Fibroblast of lung (primary cell): ENCODE data around the gene GLIS1. TPM values are rescaled to one million over a fixed set of nuclear protein-coding genes. Genes with fewer than 3 reads are reported as not detected.

Experiments
- DNase-seq, 2 donors: peaks; one replicate each; pipeline versions ENCODE4 v3.0.0 to v3.0.0-alpha.2; 2010; ENCODE audit warnings: low read depth in 2 of 2
- H2AFZ ChIP-seq: 2 replicates; pipeline ENCODE4 v1.5.1; 2012; ENCODE audit warnings: low read length, control low read depth, inconsistent platforms
- H3K27ac ChIP-seq: 2 replicates; pipeline ENCODE4 v1.5.1; 2011; ENCODE audit warnings: low read length, control low read depth; ENCODE audit not compliant: insufficient read depth
- H3K27me3 ChIP-seq: 2 replicates; pipeline ENCODE4 v1.5.1; 2011; ENCODE audit warnings: mild to moderate bottlenecking, low read length; ENCODE audit not compliant: control insufficient read depth, insufficient read depth
- H3K36me3 ChIP-seq: 2 replicates; pipeline ENCODE4 v1.5.1; 2011; ENCODE audit warnings: low read length; ENCODE audit not compliant: control insufficient read depth, insufficient read depth
- H3K4me1 ChIP-seq: 2 replicates; pipeline ENCODE4 v1.5.1; 2011; ENCODE audit warnings: low read length; ENCODE audit not compliant: control insufficient read depth, insufficient read depth; ENCODE audit errors: extremely low read depth
- H3K4me2 ChIP-seq: 2 replicates; pipeline ENCODE4 v1.5.1; 2011; ENCODE audit warnings: low read length, control low read depth; ENCODE audit not compliant: insufficient read depth; ENCODE audit errors: extremely low read depth
- H3K4me3 ChIP-seq, 4 experiments: fragments of 200-600 bp in 1 of 4; sonication (generic) in 1 of 4; replicated peaks in 1 of 4; 2 replicates each; pipeline ENCODE4 v1.5.1; 2011 to 2016; ENCODE audit warnings: low read length in 4 of 4, low read depth in 3 of 4, mild to moderate bottlenecking in 3 of 4, control low read depth in 2 of 4, inconsistent platforms in 1 of 4, mixed read lengths in 1 of 4; ENCODE audit not compliant: insufficient read depth in 1 of 4; ENCODE audit errors: control extremely low read depth in 1 of 4
- H3K79me2 ChIP-seq: 2 replicates; pipeline ENCODE4 v1.5.1; 2012; ENCODE audit warnings: mild to moderate bottlenecking, low read length, inconsistent platforms; ENCODE audit not compliant: control insufficient read depth, insufficient read depth
- H3K9ac ChIP-seq: 2 replicates; pipeline ENCODE4 v1.5.1; 2011; ENCODE audit warnings: mild to moderate bottlenecking, low read length, control low read depth; ENCODE audit not compliant: insufficient read depth
- H3K9me3 ChIP-seq: 2 replicates; pipeline ENCODE4 v1.5.1; 2012; ENCODE audit warnings: low read depth, low read length; ENCODE audit not compliant: control insufficient read depth, insufficient read depth
- H4K20me1 ChIP-seq: 2 replicates; pipeline ENCODE4 v1.5.1; 2011; ENCODE audit warnings: low read length; ENCODE audit not compliant: control insufficient read depth, insufficient read depth; ENCODE audit errors: extremely low read depth
- CTCF ChIP-seq, 2 donors: IDR thresholded peaks in 1 of 2; conservative IDR thresholded peaks in 1 of 2; 1 replicate in 1 of 2; 2 replicates in 1 of 2; pipeline ENCODE4 v1.5.1; 2011 to 2012; ENCODE audit warnings: low read length in 2 of 2, control low read depth in 1 of 2, inconsistent platforms in 1 of 2, low read depth in 1 of 2, mild to moderate bottlenecking in 1 of 2
- EZH2 ChIP-seq: IDR thresholded peaks from 2 replicates; pipeline ENCODE4 v1.5.1; 2012; ENCODE audit warnings: low read length, control low read depth, mild to moderate bottlenecking; ENCODE audit errors: missing control alignments
- polyA plus RNA-seq, 2 donors: library from polyadenylated mRNA; depleted of rRNA in 1 of 2; stranded (reverse) in 1 of 2; unstranded in 1 of 2; fragments of >200 nt; gene quantifications; 2 replicates each; pipeline ENCODE4 v1.2.1, GENCODE V29; 2011 to 2012; ENCODE audit warnings: missing spikeins in 1 of 2
- total RNA-seq: library from RNA; depleted of rRNA; stranded (reverse); fragments of >200 nt; gene quantifications from 2 replicates; pipeline ENCODE4 v1.2.1, GENCODE V29; 2014

Gene GLIS1
- total and polyA plus RNA-seq, 2 donors (not counting 1 experiment from before 2014, with no cell fraction given): under 0.01 to 0.05 TPM

- H3K27me3 ChIP-seq: peaks cover 9% of the 10 kb centered on the region
- no peaks in the 10 kb centered on the region for H3K4me1 ChIP-seq
- H3K27ac ChIP-seq: no peak overlapping the region
Measured at GRCh38 chr1:53462193-53462592, 276.8 kb downstream of the GLIS1 start.

GRCh38 chr1:53461323-53462044 is 277.5 kb downstream of the GLIS1 start:
- Histone ChIP-seq H3K4me1 (no peaks in the 10 kb centered on the region), H3K27ac (no peak overlapping the region), H3K36me3 (no peaks in the 10 kb centered on the region), H3K79me2 (no peaks in the 10 kb centered on the region), H4K20me1 (no peaks in the 10 kb centered on the region), H3K9me3 (no peaks in the 10 kb centered on the region), H3K4me2 (no peak overlapping the region), H2AFZ (no peak overlapping the region), H3K4me3 (no peak overlapping the region), H3K9ac (no peak overlapping the region), H3K27me3 (peaks cover 9% of the 10 kb centered on the region)
- TF ChIP-seq EZH2: no peak
- TF ChIP-seq CTCF (conservative IDR thresholded peaks at IDR 0.05 in 1 of 2, IDR thresholded peaks at IDR 0.05 in 1 of 2; ENCODE audit: low read depth in 1 of 2, low read length in 2 of 2): no peak
- DNase-seq: no peak

More at GRCh38 chr1:53462193-53462592, 276.8 kb downstream of the GLIS1 start:
- no peak overlapping the region for H2AFZ ChIP-seq
- H4K20me1 ChIP-seq: no peaks in the 10 kb centered on the region
- no peak overlapping the region for H3K9ac ChIP-seq
- H3K4me3 ChIP-seq: no peak overlapping the region
- H3K36me3 ChIP-seq: no peaks in the 10 kb centered on the region
- no peak for DNase-seq
- no peaks in the 10 kb centered on the region for H3K79me2 ChIP-seq
- no peak for TF ChIP-seq CTCF (conservative IDR thresholded peaks at IDR 0.05 in 1 of 2, IDR thresholded peaks at IDR 0.05 in 1 of 2; ENCODE audit: low read depth in 1 of 2, low read length in 2 of 2)
- TF ChIP-seq EZH2: no peak
- H3K4me2 ChIP-seq: no peak overlapping the region
- H3K9me3 ChIP-seq: no peaks in the 10 kb centered on the region

GRCh38 chr1:53460666-53461322 is 278.2 kb downstream of the GLIS1 start:
- H3K4me1 ChIP-seq: no peaks in the 10 kb centered on the region
- no peak for TF ChIP-seq CTCF (conservative IDR thresholded peaks at IDR 0.05 in 1 of 2, IDR thresholded peaks at IDR 0.05 in 1 of 2; ENCODE audit: low read depth in 1 of 2, low read length in 2 of 2)
- no peak for TF ChIP-seq EZH2
- peaks cover 9% of the 10 kb centered on the region for H3K27me3 ChIP-seq
- H3K27ac ChIP-seq: no peak overlapping the region
- H3K4me2 ChIP-seq: no peak overlapping the region
- H3K9me3 ChIP-seq: no peaks in the 10 kb centered on the region
- H3K4me3 ChIP-seq: no peak overlapping the region
- no peaks in the 10 kb centered on the region for H4K20me1 ChIP-seq
- no peak for DNase-seq
- H3K79me2 ChIP-seq: no peaks in the 10 kb centered on the region
- no peaks in the 10 kb centered on the region for H3K36me3 ChIP-seq
- no peak overlapping the region for H3K9ac ChIP-seq
- H2AFZ ChIP-seq: no peak overlapping the region
